Sigmoid colon (tissue), 4 donors: ENCODE data around the gene KLHL8.

Experiments
- CTCF ChIP-seq, 4 experiments: fragments of 450-650 bp in 3 of 4; fragments of 200-600 bp in 1 of 4; IDR thresholded peaks; one replicate each; pipeline ENCODE4 v1.5.1; 2016 to 2019; ENCODE audit warnings: antibody characterized with exemption in 4 of 4, mild to moderate bottlenecking in 3 of 4, moderate library complexity in 2 of 4
- EP300 ChIP-seq, 4 donors: sonication (generic); formaldehyde crosslinking; IDR thresholded peaks; one replicate each; pipeline ENCODE4 v1.6.1; 2017; ENCODE audit warnings: antibody characterized with exemption in 4 of 4
- POLR2A ChIP-seq, 2 donors: fragments of 450-650 bp; IDR thresholded peaks; one replicate each; pipeline ENCODE4 v1.6.1; 2016; ENCODE audit warnings: antibody characterized with exemption in 2 of 2, mild to moderate bottlenecking in 2 of 2, moderate library complexity in 2 of 2
- POLR2AphosphoS5 ChIP-seq, 4 donors: sonication (generic); formaldehyde crosslinking; IDR thresholded peaks; one replicate each; pipeline ENCODE4 v1.6.1; 2017; ENCODE audit warnings: antibody characterized with exemption in 4 of 4

GRCh38 chr4:87193958-87194675 is 26.3 kb downstream of the KLHL8 start:
- no peak for TF ChIP-seq CTCF (IDR thresholded peaks at IDR 0.05)
- no peak for TF ChIP-seq POLR2AphosphoS5 (IDR thresholded peaks at IDR 0.05)
- TF ChIP-seq POLR2A (IDR thresholded peaks at IDR 0.05): no peak
- no peak for TF ChIP-seq EP300 (IDR thresholded peaks at IDR 0.05)
